Stimulated activated CD4-positive, alpha-beta T cell treated with anti-CD3 and anti-CD28 coated beads, Interleukin-15, amount 100 ng/mL, for 24 hours (primary cell): Measurements from ENCODE around the gene SIL1.
"Not testable (repeated sequence)": the region's sequence is repeated elsewhere in the genome, so short reads cannot be mapped to it uniquely, and the experiment has no call there.

Experiments
- DNase-seq: peaks from one replicate; pipeline ENCODE4 v3.0.0-alpha.2; 2020

SIL1 gene

GRCh38 chr5:139199321-139199720 lies 1.2 kb upstream of the SIL1 start:
- no peak for DNase-seq

GRCh38 chr5:139196296-139196956 lies 1.7 kb downstream of the SIL1 start:
- DNase-seq = no peak

- DNase-seq = no peak
These were observed 3.7 kb downstream of the SIL1 start for GRCh38 chr5:139194486-139194885.

DNA sequence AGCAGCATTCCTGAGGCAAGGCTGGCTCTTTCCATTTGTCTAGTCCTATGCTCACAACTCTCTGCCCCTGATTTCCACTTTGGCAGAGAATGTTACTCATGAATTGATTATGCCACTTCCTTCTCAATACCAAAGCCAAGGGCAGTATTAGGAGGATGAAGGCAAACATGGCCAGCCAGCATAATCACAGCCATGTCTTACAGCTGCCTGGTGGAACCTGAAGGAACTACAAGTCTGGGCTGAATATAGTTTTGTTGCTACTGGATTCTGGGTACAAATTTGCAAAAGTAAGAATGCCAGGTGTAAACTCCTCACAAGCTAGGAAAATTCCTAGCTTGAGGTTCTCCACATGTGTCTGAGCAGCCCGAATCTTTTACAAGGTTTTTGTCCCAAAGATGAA lies 4.2 kb downstream of the SIL1 start:
- no peak for DNase-seq

DNA sequence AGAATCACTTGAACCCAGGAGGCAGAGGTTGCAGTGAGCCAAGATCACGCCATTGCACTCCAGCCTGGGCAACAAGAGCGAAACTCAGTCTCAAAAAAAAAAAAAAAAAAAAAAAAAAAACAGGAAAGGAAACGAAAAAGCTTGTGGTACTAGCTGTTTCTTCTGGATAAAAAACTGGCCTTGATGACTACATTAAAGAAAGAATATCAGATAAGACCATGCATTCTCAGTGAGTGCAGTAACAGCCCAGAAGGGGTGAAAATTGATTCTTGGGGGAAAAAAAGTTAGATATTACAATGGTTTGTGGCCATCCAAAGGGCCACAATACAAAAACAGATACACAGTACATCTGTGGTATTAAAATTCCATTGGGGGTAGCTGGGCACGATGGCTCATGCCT lies 5.3 kb downstream of the SIL1 start:
- not testable (repeated sequence) for DNase-seq

DNA sequence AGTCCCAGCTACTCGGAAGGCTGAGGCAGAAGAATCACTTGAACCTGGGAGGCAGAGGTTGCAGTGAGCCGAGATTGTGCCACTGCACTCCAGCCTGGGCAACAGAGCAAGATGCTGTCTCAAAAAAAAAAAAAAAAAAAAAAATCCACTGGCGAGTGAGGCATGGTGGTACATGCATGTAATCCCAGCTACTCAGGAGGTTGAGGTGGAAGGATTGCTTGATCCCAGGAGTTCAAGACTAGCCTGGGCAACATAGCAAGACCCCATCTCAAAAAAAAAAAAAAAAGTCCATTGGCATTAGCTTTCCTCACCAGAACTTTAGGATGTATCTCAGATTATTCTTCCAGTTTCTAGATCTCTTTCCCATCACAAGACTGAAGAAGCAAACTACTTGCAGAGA lies 6.2 kb downstream of the SIL1 start:
- not testable (repeated sequence) for DNase-seq

GRCh38 chr5:139190125-139190524 lies 8.0 kb downstream of the SIL1 start:
- no peak for DNase-seq

DNA sequence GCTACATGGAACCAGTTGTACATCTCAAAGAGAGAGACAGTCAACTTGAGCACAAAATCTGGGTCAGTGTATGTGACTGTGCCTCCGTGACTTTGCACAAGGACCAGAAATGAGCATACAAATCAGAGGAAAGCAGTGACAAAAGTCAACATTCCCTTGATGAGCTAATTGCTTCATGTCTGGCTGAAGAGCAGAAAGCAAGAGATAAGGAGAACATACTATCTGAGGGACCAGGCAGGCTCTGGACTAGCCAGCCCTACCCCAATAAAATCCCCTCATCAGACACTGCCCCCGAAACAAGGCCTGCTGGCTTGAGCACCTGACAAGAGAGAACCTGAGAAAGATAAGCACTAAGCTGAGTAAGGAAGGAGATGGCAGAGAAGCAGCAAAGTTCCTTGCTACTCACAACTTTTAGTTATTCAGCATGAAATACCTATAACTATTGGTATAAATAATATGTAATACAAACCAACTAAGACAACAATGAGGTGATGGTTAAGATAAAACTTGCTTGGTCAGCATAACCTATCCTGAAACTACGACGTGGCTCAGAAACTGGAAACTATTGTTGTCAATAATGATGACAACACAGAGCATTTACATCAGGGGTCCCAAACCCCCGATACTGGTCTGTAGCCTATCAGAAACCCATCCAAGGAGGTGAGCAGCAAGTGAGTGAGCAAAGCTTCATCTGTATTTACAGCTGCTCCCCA lies 9.5 kb downstream of the SIL1 start:
- DNase-seq = no peak

GRCh38 chr5:139186752-139187326 lies 11.3 kb downstream of the SIL1 start:
- no peak for DNase-seq

DNA sequence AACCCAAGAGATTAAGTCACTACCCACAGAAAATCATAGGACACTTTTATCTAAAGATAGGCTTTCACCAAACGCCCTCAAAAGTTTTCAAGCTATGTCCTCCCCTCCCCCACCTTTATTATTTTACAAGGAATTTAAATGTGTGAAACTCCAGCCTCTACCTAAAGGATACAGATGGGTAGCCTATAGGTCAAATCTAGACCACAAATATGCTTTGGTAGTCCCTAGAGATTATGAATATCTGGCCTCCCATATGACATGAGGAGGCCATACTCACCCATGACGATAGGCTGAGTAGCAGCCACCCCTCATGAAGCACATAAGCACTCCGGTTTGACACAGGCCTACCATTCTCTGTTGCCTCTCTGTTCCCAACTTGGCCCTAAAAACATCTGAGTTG lies 11.9 kb downstream of the SIL1 start:
- DNase-seq = no peak

- no peak for DNase-seq
These were observed 12.6 kb downstream of the SIL1 start for GRCh38 chr5:139185589-139185988.

- no peak for DNase-seq
These were observed 14.7 kb downstream of the SIL1 start for GRCh38 chr5:139183502-139183901.

DNA sequence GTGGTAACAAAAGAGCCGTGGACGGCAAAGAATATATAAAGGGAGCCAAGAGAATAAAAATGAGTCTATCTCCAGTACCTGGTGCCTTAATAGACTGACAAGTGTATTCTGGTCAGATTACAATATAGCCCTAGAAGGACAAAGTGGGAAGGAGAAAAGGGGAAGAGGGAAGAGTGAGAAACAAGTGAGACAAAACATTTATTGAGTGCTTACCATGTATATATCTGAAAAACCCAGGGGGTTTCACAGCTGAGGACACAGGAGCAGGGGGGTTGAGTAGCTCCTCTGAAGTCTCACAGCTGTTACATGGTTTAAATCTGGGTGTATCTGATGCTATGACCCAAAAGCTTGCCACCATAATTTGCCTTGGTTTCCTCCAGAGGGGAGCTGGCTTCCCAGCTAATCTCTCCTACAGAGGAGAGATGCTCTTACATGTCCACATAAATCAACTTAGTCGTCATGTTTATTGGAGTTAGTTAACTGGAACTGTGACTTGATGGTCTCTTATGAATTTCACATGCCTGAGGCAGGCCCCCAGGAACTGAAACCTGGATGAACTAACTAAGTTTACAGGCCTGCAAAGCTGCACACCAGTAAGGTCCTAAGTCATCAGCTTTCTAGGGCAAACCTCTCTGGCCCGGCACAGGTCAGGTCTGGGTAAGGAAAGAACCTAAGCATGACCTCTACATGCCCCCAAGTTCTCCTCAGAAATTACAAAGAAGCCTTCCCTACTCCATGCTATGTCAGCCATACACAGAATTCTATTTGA lies 15.5 kb downstream of the SIL1 start:
- no peak for DNase-seq

- no peak for DNase-seq
These were observed 16.2 kb downstream of the SIL1 start for GRCh38 chr5:139181835-139182452.

DNA sequence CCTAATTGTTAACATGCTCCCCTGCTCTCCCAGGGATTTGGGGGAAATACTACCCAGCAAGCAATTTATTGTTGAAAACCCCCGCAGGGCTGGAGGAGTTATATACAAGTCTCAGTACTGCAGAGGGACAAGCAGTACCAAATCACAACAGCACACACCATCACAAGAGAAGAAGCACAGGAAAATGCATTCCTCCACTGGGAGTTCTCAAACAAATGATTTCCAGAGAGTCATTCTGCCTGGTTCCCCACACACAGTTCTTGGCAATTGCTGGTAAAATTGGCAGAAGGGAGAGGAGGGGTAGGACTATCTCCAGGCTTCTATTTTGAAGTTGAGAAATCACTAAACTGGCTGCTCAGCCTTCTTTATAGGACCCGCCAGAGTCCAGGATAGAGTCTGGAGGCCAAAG lies 16.8 kb downstream of the SIL1 start:
- no peak for DNase-seq

DNA sequence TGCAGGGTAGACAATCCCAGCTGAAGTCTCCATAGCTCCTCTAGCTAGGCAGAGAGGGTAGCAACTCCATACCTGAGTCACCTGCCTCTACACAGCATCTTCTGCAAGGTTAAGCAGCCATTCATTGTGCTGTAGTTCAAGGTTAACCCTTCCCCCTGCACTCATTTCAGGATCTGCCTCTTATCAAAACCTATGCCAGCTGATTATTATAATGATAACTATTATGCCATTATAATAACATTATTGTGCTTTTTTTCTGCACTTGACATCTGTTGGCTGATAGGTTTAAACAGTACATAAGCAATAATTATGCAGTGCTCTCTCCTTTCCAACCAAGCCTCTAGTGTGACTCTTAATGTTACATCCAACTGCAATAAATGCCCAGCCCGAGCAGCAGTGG lies 17.3 kb downstream of the SIL1 start:
- DNase-seq = no peak

DNA sequence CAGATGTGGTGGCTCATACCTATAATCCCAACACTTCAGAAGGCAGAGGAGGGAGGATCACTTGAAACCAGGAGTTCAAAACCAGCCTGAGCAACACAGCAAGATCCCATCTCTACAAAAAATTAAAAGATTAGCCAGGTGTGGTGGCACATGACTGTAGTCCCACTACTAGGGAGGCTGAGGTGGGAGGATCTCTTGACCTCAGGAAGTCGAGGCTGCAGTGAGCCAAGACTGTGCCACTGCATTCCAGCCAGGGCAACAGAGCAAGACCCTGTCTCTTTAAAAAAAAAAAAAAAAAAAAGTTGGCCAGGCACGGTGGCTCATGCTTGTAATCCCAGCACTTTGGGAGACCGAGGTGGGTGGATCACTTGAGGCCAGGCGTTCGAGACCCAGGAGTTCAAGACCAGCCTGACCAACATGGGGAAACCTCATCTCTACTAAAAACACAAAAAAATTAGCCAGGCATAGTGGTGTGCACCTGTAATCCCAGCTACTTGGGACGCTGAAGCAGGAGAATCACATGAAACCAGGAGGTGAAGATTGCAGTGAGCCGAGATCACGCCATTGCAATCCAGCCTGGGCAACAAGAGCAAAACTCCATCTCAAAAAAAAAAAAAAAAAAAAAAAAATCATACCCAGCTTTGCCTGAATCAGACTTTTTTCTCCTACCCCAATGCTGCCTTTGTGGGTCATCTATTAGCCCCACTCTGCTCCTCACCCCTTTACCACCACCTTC lies 18.2 kb downstream of the SIL1 start:
- not testable (repeated sequence) for DNase-seq

DNA sequence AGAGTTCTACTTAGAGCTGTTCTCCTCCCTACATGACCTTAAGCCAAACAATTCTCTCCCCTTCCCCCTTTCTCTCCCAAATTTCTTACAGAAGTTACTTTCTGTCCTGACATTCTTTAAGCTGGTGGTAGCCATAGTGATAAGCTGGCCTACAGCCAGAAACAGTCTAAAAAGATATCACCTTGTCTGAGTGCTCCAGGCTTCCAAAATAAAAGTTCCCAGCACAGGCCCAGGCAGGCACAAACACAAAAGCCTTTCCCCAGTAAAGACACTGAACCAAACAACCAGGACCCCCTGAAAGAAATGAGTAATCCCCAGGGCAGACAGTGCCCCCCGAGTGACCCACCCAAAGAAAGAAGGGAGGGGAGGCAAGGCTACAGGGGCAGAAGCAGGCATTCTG lies 19.2 kb downstream of the SIL1 start:
- no peak for DNase-seq

DNA sequence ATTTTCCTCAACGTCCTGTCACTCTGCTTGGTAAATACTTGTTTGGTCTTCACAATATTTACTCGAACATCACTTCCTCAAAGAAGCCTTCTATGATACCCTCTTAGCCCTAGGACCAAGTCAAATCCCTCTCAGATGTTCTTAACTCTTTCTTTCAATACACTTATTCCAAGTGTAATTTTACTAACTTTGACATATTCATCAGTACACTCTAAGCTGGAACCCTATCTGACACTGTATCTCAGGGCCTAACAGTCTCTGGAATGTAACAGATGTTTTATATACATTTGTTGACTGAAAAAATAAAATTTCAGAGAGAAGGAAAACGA lies 19.6 kb downstream of the SIL1 start:
- DNase-seq = no peak

DNA sequence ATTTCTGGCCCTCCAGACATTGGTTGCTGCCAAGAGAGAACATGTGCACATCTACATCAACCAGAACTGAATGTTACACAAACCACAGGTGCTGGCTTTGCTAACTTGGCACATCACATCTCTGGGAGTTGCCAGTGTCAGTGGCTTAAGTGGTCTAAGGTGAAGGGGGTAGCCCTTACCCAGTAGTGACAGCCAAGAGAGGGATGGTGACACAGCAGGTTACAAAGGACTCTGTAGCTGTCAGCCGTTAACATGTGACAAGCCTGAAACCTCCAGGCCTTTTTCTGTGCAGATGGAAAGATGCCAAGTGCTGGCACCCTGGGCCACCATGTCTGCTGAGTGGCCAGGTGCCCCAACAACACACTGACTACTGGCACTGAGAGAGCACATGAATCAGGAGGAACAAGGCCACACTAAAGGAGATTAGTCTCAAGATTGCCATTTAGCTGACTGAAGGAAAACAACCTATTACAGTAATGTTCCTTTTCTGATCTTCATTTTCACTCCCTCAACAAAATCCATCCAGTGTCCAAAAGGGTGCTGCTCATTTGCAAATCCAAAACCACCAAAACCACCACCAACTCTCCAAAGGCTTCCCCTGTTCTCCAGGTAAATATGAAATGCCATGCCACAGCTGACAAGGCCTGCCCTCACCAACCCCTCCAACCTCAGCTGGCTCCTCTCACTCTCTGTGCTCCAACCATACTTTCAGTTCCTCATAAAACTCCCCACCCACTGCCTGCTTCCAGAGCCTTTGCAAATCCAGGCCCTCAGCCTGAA lies 20.2 kb downstream of the SIL1 start:
- DNase-seq = no peak

- DNase-seq = not testable (repeated sequence)
These were observed 20.9 kb downstream of the SIL1 start for GRCh38 chr5:139177281-139177680.

- DNase-seq = not testable (repeated sequence)
These were observed 23.8 kb downstream of the SIL1 start for GRCh38 chr5:139174382-139174781.
